GM12875 (cell line): Measurements from ENCODE around the gene ESYT2.

Experiments
- H3K4me3 ChIP-seq: one replicate; pipeline ENCODE4 v1.5.1; 2011; ENCODE audit warnings: low read depth, low read length, control low read depth
- TF ChIP-seq, protein P1 (sequence below): IDR thresholded peaks from 2 replicates; pipeline ENCODE4 v1.5.1; 2011; ENCODE audit warnings: low read depth, mild to moderate bottlenecking, control low read depth, inconsistent platforms, low read length, moderate library complexity, borderline replicate concordance; ENCODE audit not compliant: insufficient read depth

ESYT2 gene

DNA sequence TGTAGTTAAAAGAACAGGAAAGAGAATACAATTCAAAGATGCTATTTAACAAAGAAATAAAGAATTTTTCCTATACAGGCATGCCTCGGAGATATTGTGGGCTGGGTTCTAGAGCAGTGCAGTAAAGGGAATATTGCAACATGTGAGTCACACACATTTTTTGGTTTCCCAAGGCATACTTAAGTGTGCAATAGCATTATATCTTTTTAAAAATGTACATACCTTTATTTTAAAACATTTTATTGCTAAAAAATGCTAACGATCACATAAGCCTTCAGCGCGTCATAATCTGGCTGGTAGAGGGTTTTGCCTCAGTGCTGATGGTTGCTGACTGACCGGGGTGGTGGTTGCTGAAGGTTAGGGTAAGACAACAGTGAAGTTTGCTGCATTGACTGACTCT lies 54.4 kb downstream of the ESYT2 start:
- TF ChIP-seq, protein P1, sequence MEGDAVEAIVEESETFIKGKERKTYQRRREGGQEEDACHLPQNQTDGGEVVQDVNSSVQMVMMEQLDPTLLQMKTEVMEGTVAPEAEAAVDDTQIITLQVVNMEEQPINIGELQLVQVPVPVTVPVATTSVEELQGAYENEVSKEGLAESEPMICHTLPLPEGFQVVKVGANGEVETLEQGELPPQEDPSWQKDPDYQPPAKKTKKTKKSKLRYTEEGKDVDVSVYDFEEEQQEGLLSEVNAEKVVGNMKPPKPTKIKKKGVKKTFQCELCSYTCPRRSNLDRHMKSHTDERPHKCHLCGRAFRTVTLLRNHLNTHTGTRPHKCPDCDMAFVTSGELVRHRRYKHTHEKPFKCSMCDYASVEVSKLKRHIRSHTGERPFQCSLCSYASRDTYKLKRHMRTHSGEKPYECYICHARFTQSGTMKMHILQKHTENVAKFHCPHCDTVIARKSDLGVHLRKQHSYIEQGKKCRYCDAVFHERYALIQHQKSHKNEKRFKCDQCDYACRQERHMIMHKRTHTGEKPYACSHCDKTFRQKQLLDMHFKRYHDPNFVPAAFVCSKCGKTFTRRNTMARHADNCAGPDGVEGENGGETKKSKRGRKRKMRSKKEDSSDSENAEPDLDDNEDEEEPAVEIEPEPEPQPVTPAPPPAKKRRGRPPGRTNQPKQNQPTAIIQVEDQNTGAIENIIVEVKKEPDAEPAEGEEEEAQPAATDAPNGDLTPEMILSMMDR = no peak
- H3K4me3 ChIP-seq = no peak overlapping the region

DNA sequence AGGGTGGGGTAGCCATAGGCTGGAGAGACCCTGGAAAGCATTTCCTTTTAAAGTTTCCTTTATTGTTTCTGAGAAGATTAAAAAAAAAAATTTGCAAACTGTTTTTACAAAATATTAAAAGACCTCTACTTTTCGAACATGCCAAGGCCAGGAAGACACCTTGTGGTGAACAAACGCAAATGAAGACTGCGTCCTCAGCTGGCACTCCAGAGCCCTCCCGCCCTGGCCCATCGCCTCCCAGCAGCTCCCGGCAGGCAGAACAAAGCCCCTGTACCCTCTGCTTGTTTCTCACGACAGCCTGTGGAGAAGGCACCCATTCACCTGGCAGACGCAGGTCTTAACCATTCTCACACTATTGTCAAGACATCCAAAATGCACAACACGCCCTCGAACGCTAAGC lies 56.4 kb downstream of the ESYT2 start:
- H3K4me3 ChIP-seq = no peak overlapping the region
- TF ChIP-seq, protein P1 = no peak

- no peak overlapping the region for H3K4me3 ChIP-seq
- TF ChIP-seq, protein P1 = no peak
These were observed 58.0 kb downstream of the ESYT2 start for GRCh38 chr7:158771213-158771834.

DNA sequence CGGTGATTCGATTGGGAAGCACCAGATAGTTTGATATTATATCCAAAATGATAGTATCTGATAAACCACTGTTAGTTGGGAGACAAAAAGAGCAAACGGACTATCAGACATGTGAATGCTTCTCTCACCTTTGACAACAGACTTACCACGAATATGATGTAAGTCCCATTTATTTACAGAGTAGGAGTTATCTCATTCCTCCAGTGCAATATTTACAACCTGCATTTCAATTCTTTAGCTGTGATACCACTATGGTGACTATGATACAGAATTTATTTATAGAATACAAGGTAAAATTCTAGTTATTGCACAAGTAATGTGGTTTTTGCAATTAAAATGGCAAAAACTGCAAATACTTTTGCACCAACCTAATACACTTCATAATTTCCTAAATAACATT lies 61.6 kb downstream of the ESYT2 start:
- TF ChIP-seq, protein P1 = no peak
- H3K4me3 ChIP-seq = no peak overlapping the region

GRCh38 chr7:158766570-158767281 lies 62.6 kb downstream of the ESYT2 start:
- no peak overlapping the region for H3K4me3 ChIP-seq
- TF ChIP-seq, protein P1 = no peak

GRCh38 chr7:158765020-158765419 lies 64.3 kb downstream of the ESYT2 start:
- H3K4me3 ChIP-seq = no peak overlapping the region
- TF ChIP-seq, protein P1 = no peak
